ENCODE results near the gene ARRDC1. TPM values are rescaled to one million over a fixed set of nuclear protein-coding genes. Genes with fewer than 3 reads are reported as not detected.

Gene ARRDC1
- total and polyA plus RNA-seq, 9 of the 15 experiments (the other 6 are each of a cell fraction or from before 2014, with no cell fraction given) = 0.21 to 45.3 (median 18.6) TPM

DNA sequence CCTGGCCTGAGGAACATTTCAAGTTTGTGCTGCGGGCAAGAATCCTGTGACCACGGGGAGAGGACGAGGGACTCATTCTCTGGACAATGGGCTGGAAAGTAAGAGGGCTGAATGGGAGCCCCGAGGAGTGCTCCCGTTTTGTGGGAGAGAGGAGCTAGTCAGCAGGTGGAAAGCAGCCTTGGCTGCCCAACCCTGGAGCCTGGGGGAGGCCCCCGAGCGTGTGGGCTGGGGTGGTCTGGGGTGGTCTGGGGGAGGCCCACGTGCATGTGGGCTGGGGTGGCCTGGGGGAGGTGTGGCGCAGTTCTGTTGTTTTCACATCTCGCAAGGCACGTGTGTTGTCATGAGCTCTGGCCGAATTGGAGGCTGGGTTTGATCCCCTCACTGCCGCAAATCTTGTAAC is 40.9 kb downstream of the ARRDC1 start:
- no peak overlapping the region for H3K4me3 ChIP-seq
- H3K4me1 ChIP-seq (replicated peaks in 1 of 2; ENCODE audit: control insufficient read depth in 2 of 2, insufficient read depth in 2 of 2, low read length in 2 of 2) = peaks cover 0 to 8% of the 10 kb centered on the region in 2 experiments; a peak in 3 of 5 replicates
- in situ Hi-C loops (cut with MboI) (no loop called here), intact Hi-C loops (cut with micrococcal nuclease) (no loop called here)
- H3K27ac ChIP-seq (ENCODE audit: extremely low read depth, low read depth, low read length) = no peak overlapping the region
- H2AFZ ChIP-seq (ENCODE audit: low read depth, low read length) = no peak overlapping the region
- H3K9ac ChIP-seq (ENCODE audit: insufficient read depth in 1 of 2, low read depth in 2 of 2, low read length in 2 of 2) = no peak overlapping the region
- WGBS (ENCODE audit: insufficient coverage, low coverage, missing lambda C conversion rate) = 80% methylated on average over 7 of the region's 13 CpGs
- no peaks in the 10 kb centered on the region for H3K9me3 ChIP-seq (replicated peaks; ENCODE audit: control insufficient read depth, insufficient read depth, low read depth, low read length)
- H4K20me1 ChIP-seq (replicated peaks; ENCODE audit: control insufficient read depth, insufficient read depth, low read length) = no peaks in the 10 kb centered on the region; the same call in 1 of the 2 replicates
- CTCF ChIA-PET (ENCODE audit: low intra/inter-chr PET ratio) = no interaction called here
- DNase-seq (ENCODE audit: extremely low read depth in 1 of 4, low spot score in 3 of 4) (no peak), ATAC-seq (no peak), FAIRE-seq (no peak)
- H3K79me2 ChIP-seq (ENCODE audit: control insufficient read depth, insufficient read depth, low read length) = peaks cover 82% of the 10 kb centered on the region
- peaks cover 3% of the 10 kb centered on the region for H3K9me1 ChIP-seq (ENCODE audit: control insufficient read depth, insufficient read depth, low read length)
- no peaks in the 10 kb centered on the region for H3K27me3 ChIP-seq (ENCODE audit: control insufficient read depth in 2 of 2, insufficient read depth in 2 of 2, low read length in 2 of 2)
- no peak for TF ChIP-seq LEF1 (IDR thresholded peaks at IDR 0.05)
- TF ChIP-seq ARID1B (IDR thresholded peaks at IDR 0.05) = no peak
- TF ChIP-seq FOXP1 (CRISPR knock-in tag; IDR thresholded peaks at IDR 0.05) = no peak
- TF ChIP-seq NFATC3 (IDR thresholded peaks at IDR 0.05) = no peak
- H3K4me2 ChIP-seq (ENCODE audit: insufficient read depth, low read length) = no peak overlapping the region
- peaks cover 49% of the 10 kb centered on the region; the same call in 2 of the 3 replicates for H3K36me3 ChIP-seq (ENCODE audit: control insufficient read depth, insufficient read depth, low read length)
- POLR2A ChIA-PET = interaction anchor here (1.7 kb wide), 1 partner anchor 11 kb away, joined by 6 read pairs; no protein-coding TSS in a partner anchor
- no TSS peak for BruUV-seq (replicated peaks)

DNA sequence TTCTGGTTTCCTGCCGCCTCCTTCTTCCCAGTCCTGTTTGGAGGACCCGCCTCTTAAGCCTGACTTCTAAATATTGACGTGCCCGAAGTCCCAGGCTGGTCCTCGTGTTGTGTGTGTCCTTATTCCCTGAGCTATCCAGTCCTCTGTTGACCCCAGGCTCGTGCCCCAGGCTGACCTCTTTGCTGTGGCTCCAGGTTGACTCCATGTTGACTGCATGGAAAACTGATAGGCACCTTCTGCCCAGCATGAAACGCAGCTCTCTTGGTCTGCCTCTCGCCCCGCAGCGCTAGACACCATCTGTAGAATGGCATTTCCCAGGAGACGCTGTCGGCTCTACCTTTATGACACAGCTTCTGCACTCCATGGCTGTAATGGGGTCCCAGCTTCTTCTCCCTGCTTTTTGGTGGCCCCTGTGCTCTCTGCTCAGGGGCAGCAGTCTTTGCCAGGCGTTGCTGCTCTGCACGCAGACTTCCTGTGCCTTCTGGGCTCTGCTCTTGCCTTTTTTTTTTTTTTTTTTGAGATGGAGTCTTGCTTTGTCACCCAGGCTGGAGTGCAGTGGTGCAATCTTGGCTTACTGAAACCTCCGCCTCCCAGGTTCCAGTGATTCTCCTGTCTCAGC is 41.7 kb downstream of the ARRDC1 start:
- Histone ChIP-seq H4K20me1 (replicated peaks; ENCODE audit: control insufficient read depth, insufficient read depth, low read length) (no peaks in the 10 kb centered on the region; the same call in none of the 2 replicates), H3K27ac (ENCODE audit: extremely low read depth, low read depth, low read length) (no peak overlapping the region), H3K36me3 (ENCODE audit: control insufficient read depth, insufficient read depth, low read length) (peaks cover 51% of the 10 kb centered on the region; the same call in 2 of the 3 replicates), H3K4me2 (ENCODE audit: insufficient read depth, low read length) (no peak overlapping the region), H3K4me1 (replicated peaks in 1 of 2; ENCODE audit: control insufficient read depth in 2 of 2, insufficient read depth in 2 of 2, low read length in 2 of 2) (peaks cover 0 to 8% of the 10 kb centered on the region in 2 experiments; a peak in 3 of 5 replicates), H3K79me2 (ENCODE audit: control insufficient read depth, insufficient read depth, low read length) (peaks cover 80% of the 10 kb centered on the region), H3K9me3 (replicated peaks; ENCODE audit: control insufficient read depth, insufficient read depth, low read depth, low read length) (no peaks in the 10 kb centered on the region), H2AFZ (ENCODE audit: low read depth, low read length) (no peak overlapping the region), H3K4me3 (no peak overlapping the region), H3K9me1 (ENCODE audit: control insufficient read depth, insufficient read depth, low read length) (peaks cover 3% of the 10 kb centered on the region), H3K9ac (ENCODE audit: insufficient read depth in 1 of 2, low read depth in 2 of 2, low read length in 2 of 2) (no peak overlapping the region), H3K27me3 (ENCODE audit: control insufficient read depth in 2 of 2, insufficient read depth in 2 of 2, low read length in 2 of 2) (no peaks in the 10 kb centered on the region)
- no peak for FAIRE-seq
- no peak for ATAC-seq
- BruUV-seq (replicated peaks) = no TSS peak
- in situ Hi-C loops (cut with MboI) = no loop called here
- 90% methylated on average over 14 of the region's 15 CpGs for WGBS (ENCODE audit: insufficient coverage, low coverage, missing lambda C conversion rate)
- no peak for DNase-seq (ENCODE audit: extremely low read depth in 1 of 4, low spot score in 3 of 4)
- CTCF ChIA-PET (ENCODE audit: low intra/inter-chr PET ratio) = no interaction called here
- intact Hi-C loops (cut with micrococcal nuclease) = no loop called here
- TF ChIP-seq, protein P1, sequence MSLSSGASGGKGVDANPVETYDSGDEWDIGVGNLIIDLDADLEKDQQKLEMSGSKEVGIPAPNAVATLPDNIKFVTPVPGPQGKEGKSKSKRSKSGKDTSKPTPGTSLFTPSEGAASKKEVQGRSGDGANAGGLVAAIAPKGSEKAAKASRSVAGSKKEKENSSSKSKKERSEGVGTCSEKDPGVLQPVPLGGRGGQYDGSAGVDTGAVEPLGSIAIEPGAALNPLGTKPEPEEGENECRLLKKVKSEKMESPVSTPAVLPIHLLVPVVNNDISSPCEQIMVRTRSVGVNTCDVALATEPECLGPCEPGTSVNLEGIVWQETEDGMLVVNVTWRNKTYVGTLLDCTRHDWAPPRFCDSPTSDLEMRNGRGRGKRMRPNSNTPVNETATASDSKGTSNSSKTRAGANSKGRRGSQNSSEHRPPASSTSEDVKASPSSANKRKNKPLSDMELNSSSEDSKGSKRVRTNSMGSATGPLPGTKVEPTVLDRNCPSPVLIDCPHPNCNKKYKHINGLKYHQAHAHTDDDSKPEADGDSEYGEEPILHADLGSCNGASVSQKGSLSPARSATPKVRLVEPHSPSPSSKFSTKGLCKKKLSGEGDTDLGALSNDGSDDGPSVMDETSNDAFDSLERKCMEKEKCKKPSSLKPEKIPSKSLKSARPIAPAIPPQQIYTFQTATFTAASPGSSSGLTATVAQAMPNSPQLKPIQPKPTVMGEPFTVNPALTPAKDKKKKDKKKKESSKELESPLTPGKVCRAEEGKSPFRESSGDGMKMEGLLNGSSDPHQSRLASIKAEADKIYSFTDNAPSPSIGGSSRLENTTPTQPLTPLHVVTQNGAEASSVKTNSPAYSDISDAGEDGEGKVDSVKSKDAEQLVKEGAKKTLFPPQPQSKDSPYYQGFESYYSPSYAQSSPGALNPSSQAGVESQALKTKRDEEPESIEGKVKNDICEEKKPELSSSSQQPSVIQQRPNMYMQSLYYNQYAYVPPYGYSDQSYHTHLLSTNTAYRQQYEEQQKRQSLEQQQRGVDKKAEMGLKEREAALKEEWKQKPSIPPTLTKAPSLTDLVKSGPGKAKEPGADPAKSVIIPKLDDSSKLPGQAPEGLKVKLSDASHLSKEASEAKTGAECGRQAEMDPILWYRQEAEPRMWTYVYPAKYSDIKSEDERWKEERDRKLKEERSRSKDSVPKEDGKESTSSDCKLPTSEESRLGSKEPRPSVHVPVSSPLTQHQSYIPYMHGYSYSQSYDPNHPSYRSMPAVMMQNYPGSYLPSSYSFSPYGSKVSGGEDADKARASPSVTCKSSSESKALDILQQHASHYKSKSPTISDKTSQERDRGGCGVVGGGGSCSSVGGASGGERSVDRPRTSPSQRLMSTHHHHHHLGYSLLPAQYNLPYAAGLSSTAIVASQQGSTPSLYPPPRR (CRISPR knock-in tag; IDR thresholded peaks at IDR 0.05; ENCODE audit: borderline replicate concordance) = no peak
- TF ChIP-seq GTF2F1 (IDR thresholded peaks at IDR 0.05; ENCODE audit: low read depth, low read length) (no peak), ZNF324 (CRISPR knock-in tag; IDR thresholded peaks at IDR 0.05) (no peak)
- POLR2A ChIA-PET = interaction anchor here (1.0 to 1.7 kb wide), 2 partner anchors 11 to 250 kb away, joined by 3 to 6 read pairs; no protein-coding TSS in a partner anchor

Measured in K562 (cell line).